HT1080 (cell line): ENCODE data around the gene MGP. TPM values are rescaled to one million over a fixed set of nuclear protein-coding genes. Genes with fewer than 3 reads are reported as not detected.

ENCODE experiments used
- DNase-seq: peaks from one replicate; pipeline ENCODE4 v3.0.0-alpha.2; 2015; ENCODE audit warnings: low read depth
- polyA plus RNA-seq, 2 experiments: library from polyadenylated mRNA; depleted of rRNA; stranded (reverse); fragments of >200 nt; gene quantifications; 2 replicates each; pipeline ENCODE4 v1.2.3, GENCODE V29; 2015
- total RNA-seq: library from RNA; depleted of rRNA; stranded (reverse); fragments of >200 nt; shearing (Covaris generic); gene quantifications from 2 replicates; pipeline ENCODE4 v1.2.3, GENCODE V29; 2014; rRNA removed

MGP gene
- total RNA-seq, result 0.23 and 0.90 TPM in 2 replicates
- 0.11 and 0.14 TPM in 2 replicates for polyA plus RNA-seq (2015; cell fraction: cytosol; rRNA removed)
- 0.15 TPM in 1 of 2 replicates, not detected in the other for polyA plus RNA-seq (2015; cell fraction: nucleus; rRNA removed)

DNA sequence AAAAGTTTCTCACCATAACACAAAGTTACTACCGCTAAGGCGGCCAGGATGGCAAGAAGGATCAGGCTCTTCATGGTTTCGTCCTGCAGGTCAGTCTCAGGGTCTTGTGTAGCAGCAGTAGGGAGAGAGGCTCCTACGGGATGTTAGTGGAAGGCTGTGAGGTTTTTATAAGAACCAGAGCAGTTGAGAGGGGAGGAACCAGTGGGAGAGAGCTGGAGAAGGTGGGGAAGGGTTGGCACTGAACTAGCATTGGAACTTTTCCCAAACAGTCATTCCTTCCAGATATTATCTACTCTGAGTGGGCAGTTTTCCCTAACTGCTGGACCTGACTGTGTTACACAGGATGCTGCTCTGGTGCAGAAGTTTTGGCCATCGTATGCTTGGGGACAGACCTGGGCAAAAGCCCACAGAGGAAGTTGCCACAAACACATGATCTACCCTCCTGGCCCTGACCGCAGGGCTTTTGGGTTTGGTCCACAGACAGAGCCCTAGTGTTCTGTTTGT lies at the start of gene MGP:
Gene MGP, minus strand, starts transcription at position 137 of the 504 bp plus-strand sequence. Its CDS starts 63 bp downstream, at position 74.
- DNase-seq, result peak; percentile 52

DNA sequence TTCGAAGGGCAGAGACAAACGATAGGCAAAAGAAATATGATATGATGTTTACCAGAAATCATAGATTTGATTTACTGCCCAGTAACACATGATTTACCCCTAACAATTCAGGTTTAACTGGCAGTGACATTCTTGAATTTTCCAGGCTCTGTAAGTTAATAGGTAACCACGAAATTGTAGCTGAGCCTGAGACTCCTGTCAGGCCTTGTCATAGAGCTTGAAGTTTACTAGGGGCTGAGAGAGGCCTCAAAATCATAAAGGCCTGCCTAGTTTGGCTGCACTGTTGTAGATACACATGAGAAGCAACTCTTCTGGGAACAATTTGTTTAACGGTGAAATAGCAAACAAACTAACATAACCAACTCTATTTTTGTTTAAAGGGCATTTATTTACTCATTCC lies 49.4 kb upstream of the MGP start:
- no peak for DNase-seq

DNA sequence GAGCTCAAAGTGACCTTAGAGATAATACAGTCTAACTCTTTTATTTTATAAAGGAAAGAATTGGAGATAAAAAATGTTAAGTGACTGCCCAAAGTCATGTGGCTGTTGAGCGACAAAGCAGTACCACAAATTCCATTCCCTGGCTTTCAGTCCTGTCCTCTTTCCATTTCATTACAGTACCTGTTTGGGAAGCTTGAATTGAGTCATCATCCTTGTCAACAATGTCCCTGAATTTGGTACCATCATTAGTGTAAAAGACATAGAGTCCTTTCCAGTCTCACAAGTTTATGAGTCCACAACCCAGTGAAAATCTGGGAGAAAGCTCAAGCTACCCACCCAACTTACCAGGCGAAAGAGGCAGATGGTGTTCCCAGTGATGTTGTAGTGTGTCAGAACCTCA lies 48.9 kb upstream of the MGP start:
- no peak for DNase-seq

DNA sequence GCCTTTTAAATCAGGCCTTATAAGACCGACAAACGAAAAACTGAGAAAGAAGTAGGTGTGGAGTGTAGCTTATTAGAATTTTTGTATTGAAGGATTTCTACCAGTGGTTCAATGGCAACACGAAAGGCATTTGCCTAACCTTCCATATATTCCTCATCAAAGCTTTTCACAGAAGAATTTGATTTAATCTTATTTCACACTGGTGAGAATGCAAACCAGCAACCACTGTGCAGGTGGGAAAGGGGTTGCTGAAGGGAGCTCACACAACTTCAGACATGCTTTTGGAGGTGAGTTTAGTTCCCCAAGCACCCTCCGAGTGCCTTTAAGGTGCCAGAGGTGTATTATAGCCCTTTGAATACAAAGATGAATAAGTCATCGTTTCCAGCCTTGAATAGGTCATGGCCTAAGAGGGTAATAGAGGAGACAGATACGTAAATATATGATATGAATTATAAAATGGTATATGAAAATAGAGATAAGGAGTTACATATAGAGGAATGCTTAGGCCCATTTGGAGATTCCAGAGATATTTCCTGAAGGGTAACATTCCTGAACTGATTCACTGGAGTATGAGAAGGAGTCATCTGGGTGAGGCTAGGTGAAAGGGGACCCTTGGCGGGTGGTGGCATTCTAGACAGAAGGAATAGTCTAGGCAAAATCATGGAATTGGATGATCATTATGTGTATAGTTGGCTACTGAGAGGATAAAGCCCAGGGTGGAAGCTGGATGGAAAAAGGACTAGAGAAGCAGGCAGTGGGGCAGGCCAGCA lies 46.3 kb upstream of the MGP start:
- DNase-seq, result no peak

DNA sequence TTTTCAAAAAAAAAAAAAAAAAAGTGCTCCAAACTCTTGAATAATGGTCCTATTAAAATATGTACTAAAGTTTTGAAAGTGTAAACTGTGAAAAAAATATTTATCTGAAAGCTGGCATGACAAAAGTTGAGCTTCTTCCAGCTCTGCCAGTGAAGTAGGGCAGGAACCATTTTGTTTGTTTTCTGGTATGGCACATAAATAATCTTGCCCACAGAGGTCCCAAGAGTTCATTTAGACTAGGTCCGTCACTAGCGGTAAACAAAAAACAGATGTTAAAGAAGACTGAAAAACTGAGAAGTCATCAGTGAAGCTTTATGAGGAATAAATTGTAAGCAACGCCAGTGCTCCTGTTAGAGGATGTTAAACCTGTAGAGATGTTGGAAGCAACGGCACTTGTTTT lies 45.7 kb upstream of the MGP start:
- no peak for DNase-seq

DNA sequence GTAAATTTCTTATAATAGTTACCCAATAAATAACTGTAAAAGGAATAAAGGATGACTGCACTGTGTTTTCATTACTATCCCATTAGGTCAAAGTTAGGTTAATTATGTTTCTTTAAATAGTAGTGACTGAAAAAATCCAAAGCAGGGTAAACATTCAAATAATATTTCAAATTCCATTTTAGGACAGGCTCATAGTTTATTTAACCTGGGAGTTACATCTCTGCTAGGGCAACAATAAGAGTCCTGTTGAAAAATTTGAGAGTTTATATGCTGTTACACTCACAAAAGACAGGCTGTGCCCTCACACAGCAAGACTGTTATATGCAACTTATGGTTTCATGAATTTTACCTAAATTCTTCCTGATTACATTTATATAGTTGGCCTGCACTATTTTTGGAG lies 44.6 kb upstream of the MGP start:
- no peak for DNase-seq

DNA sequence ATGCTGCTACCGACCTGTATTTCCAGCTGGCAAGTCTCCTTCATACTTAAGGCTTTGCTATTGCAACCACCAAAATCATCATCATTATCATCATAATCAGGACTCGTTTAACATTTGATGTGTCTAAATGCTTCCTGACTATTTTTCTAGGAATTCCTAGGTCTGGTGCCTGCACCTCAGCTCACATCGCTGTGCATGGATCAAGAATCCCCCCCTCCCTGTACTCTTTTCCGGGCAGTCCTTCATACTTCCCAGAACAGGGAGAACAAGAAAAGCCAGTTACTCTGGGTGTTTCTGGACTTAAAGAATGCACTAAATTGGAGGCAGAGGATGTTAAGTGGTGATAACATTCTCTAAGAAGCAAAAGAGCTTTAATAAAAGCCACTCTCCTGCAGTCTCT lies 43.3 kb upstream of the MGP start:
- no peak for DNase-seq

DNA sequence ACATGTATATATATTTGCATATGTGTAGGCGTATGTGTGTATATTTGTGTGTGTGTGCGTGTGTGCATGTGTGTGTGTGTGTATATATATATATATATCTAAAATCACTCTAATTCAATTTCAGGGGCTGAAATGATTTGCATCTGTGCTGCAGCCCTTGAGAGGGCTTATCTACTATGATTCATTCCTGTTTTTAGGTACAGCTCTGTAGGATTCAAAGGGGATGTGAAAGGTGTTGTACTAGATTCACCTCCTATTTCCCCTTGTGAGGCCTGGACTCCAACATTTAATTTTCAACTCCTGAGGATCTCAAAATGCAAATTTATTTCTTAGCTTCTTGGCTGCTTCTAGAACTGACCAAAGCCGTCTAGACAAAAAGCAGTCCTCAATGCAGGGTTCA lies 41.6 kb upstream of the MGP start:
- DNase-seq, result no peak

DNA sequence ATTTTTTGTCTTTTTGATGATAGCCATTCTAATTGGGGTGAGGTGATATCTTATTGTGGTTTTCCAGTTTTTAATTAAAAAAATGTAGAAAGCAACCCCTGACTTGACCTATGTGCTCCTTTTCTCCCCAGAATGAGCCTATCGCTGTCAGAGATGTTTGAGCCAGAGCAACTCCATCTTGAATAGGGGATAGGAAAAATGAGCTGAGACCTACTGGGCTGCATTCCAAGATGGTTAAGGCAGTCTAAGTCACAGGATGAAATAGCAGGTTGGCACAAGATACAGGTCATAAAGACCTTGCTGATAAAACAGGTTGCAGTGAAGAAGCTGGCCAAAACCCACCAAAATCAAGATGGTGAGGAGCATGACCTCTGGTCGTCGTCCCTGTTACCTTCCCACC lies 38.9 kb upstream of the MGP start:
- no peak for DNase-seq

DNA sequence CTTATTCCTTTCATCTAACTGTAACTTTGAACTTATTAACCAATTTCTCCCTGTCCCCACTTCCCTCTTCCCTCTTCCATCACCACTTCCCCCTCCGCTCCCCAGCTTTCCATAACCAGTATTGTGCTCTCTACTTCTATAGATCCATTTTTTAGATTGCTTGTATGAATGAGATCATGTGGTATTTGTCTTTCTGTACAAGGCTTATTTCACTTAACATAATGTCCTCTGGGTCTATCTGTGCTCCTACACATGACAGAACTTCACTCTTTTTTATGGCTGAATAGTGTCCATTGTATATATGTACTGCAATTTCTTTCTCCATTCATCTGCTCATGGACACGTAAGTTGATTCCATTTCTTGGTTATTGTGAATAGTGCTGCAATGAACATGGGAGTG lies 38.3 kb upstream of the MGP start:
- DNase-seq, result peak; percentile 6

DNA sequence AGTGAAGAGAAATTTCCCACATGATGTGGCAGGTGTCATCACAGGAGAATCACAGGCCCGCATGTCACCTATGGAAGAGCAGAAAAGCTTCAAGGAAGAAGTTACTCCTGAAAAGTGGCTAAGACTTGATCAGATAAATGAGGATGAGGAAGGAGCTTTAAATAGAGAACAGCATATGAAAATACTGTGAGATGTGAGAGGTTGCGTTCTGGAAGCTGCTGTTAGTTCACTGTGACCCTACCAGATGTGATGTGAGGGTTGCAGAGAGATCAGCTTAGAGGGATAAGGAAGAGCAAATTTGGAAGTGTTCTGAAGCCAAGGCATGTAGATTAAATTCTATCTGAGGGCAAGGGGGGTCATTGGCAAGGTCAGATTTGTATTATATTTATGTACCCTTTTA lies 35.6 kb upstream of the MGP start:
- no peak for DNase-seq

DNA sequence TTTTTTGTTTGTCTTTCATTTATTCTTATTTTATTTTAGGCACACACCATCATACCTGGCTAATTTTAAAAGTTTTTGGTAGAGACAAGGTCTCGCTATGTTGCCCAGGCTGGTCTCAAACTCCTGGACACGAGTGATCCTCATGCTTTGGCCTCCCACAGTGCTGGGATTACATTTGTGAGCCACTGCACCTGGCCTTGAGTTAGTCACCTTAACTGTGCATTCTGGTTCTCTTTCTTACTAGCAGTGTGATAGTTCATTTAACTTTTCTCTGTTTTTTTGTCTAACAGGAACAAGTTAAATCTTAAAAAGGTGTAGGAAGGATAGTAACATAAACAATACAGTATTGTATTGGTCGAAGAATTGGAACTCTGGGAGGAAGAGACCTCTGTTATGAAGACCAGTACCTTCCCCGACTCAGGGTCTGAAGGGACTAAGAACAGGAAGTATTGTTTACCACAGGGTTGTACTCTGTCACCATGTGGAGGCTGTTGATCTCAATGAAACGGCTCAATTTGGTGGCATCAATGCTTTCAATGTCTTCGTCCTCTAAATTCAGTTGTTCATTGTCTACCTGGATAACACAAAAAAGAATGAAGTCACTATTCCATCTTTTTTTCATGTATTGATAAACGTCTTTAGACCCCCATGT lies 34.9 kb upstream of the MGP start:
- no peak for DNase-seq

DNA sequence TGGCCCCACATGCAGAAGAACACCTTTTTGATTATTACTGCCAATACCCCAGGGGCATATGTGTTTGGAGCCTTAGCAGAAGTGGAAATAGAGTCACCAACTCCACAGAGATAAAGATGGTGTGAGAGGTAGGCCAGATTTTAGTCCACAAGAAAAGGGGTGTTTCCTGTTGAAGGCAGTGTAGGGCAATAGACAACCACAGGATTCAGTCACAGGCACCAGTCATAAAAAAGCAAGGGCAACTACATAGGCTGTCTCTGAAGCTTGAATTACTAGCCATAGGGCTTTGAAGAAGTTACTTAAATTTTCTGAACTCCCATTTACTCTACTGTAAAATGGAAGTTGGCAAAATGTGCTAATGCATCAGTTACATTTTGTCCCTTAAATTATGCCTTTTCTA lies 33.8 kb upstream of the MGP start:
- no peak for DNase-seq

DNA sequence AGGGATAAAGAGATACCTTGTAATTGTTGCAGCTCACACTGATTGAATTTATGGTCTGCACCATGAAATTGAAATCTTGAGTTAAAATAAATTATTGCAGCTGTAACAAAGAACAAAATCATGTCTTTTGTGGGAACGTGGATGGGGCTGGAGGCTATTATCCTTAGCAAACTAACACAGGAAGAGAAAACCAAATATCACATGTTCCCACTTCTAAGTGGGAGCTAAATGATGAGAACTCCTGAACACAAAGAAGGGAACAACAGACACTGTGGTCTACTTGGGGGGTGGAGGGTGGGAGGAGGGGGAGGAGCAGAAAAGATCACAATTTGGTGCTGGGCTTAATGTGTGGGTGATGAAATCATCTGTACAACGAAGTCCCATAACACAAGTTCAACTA lies 30.1 kb upstream of the MGP start:
- no peak for DNase-seq

DNA sequence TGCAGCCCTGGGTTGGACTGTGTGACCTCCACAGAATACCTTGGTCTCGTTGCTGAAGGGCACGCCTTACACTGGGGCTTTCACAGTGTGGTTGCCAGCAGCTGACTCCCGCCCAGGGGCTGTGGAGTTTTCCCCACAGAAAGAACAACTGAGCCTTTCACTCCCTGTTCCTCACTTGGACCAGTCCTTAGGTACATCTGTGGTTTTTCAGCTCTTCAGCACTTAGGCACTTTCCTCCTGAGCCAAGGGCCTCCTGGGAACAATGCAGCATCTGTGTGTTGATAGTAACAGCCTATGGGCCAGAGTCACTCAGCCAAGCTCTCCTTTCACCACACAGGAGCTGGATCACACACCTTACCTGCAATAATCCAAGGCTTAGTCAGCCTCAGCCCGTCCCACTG lies 27.7 kb upstream of the MGP start:
- DNase-seq, result peak; percentile 42

DNA sequence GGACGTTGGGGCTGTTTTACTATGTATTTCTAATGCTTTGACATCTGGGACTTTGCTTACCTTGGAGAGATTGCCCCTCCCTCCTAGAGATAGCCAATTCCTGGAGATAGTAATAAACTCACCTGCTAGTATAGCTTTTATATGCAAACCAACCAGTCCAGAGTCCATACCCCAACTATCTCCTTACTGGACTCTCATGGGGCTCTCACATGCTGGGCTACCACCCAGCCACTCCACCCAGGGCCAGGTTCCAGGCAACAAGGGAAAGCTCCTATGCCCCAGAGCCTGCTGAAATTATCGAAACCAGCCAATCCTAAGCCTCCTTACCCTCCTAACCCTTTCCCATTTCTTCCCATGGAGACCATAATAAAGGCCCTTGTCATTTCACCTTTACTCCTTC lies 25.5 kb upstream of the MGP start:
- DNase-seq, result no peak

DNA sequence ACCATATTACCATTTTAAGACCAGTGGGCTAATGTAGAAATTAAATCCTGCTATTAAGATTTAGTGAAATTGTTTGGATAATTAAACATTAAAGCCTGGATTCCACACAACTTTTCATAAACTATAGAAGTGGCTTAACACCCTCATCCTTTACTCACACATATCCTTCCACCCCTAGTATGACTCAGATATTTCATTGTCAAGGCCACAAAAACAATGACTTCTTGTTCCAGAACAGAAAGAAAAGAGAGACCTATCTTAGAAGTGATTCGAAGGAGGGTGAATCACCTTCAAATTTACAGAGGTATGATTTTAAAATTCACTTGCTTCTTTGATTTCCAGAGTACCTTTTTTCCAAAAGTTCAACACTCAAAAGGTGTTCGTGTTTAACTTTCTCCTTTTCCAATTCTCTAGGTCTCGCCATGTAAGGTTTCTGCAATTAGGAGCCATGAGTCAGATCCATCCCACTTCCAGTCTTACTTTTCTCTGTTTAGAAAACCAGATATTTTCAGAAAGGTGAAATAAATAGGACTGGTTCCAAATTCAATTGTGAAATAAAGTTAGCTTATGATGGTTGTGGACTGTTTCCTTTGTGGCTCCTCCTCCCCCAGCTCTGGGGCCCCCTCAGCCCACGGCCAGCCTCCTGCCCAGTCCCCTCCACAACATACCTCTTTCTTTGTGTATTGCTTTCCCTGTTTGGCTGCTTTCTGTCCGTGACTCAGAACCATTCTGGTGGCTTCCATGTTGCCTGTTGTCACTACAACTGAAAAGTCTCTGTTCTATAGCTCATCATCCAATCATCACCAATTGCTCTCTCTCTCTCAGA lies 24.6 kb upstream of the MGP start:
- peak; percentile 90 for DNase-seq

DNA sequence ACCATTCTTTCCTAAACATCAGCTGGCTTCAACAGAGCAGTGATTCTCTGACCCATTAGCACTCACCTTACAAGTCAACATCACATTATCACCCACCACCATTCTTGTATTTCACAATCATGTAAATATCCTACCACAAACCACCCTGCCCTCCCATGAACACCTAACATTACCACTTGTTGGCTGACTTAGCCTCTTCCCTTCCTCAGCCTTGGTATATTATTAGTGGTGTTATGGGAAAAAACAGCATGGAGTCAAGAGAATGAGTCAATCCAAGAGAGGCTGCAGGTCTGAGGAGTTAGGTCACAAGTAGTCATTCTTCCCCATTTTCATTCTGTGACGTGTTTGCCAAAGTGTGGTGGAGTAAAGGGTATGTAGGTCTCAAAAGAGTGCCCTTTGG lies 22.3 kb upstream of the MGP start:
- peak; percentile 69 for DNase-seq

DNA sequence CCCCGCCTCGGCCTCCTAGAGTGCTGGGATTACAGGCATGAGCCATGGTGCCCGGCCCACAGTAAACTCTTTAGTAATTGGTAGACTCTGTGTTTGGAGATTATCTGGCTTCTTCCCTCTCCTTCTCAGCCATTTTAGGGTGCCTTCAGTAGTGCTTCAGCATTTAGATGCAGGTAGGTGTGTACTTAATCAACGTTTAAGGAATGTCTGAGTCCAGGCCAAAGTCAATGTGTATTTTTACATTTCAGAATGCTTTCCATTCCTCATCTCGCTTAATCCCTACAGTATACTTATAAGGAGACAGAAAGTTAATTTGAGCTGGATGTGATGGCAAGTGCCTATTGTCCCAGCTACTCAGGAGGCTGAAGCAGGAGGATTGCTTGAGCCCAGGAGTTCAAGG lies 20.5 kb upstream of the MGP start:
- no peak for DNase-seq

DNA sequence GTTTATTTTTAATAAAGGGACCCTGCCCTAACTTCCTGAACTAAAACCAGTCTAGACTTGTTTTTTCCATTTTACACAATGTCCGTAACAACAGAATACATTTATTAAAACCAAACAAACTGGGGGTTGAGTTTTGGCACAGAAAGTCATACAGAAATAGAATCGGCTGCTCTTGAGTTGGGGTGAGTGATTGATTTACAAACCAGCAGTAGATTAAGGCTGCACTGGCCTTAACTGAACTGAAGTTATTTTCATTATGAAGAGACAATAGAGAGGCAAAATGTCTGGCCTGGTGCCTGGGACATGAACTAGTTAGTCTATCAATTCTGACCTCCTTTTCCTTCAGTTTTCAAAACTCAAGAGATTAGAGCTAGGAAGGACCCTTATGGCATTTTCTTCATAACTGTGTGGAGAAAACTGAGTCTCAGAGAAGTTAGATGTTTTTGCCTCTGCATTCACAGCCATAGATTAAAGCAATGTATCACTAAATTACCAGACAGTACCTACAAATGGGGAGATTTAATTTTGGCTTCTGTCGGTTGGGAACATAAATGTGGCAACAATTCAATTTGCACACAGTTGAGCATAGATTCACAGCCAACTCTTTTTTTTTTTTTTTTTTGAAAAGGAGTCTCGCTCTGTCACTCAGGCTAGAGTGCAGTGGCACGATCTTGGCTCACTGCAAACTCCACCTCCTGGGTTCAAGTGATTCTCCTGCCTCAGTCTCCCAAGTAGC lies 19.8 kb upstream of the MGP start:
- DNase-seq, result no peak

DNA sequence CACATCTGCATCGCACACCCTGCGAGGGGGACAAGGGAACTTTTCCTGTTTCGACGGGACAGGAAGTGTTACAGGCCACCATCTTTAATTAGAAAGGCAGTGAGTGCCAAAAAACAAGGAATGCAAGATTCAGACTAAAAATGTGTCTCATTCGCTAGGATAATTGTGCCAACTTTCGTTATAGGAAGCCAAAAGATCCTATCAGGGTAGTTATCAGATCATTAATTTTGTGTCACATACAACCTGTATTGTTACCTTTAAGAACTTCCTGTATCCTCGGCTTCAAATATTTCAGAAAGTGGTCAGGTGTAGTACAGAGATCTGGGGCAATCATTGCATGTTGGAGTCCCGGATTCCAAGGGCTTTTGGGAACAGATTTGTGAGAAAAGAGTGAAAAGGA lies 19.2 kb upstream of the MGP start:
- no peak for DNase-seq
